K562 (cell line): ENCODE results near the gene SPTA1. TPM values are rescaled to one million over a fixed set of nuclear protein-coding genes. Genes with fewer than 3 reads are reported as not detected.

Experiments
- ATAC-seq: fragments of 200-7000 bp; cut with Tn5 transposase; 3 replicates; pipeline ENCODE4 v1.9.1; 2020; ENCODE audit warnings: moderate library complexity
- BruUV-seq: library from RNA; stranded (reverse); fragments of 400-500 nt; replicated peaks from 2 replicates; lab custom pipeline; 2021; lab: Mats Ljungman, UMichigan
- CTCF ChIA-PET: fragments of 300-600 bp; formaldehyde crosslinking; extraction: SDS; loops from one replicate; lab custom pipeline; 2021; ENCODE audit warnings: low intra/inter-chr PET ratio; lab: Yijun Ruan, JAX
- POLR2A ChIA-PET: fragments of 300-600, 350-650 bp; sonication (Branson Sonifier 250); formaldehyde crosslinking; extraction: SDS; loops from one replicate; lab custom pipeline; 2021; ENCODE audit warnings: antibody characterized with exemption, inconsistent platforms; lab: Yijun Ruan, JAX
- DNase-seq, 4 experiments: peaks; one replicate each; pipeline versions ENCODE4 v3.0.0 to v3.0.0-alpha.2; 2011 to 2018; ENCODE audit warnings: low spot score in 3 of 4, mixed read lengths in 3 of 4; ENCODE audit errors: extremely low read depth in 1 of 4
- FAIRE-seq: peaks from 2 replicates; lab custom pipeline; 2011; peaks lifted over from hg19 to GRCh38; lab: Jason Lieb, UNC
- H2AFZ ChIP-seq: 2 replicates; pipeline ENCODE4 v1.6.0; 2011; ENCODE audit warnings: low read depth, low read length, control low read depth, inconsistent platforms
- H3K27ac ChIP-seq: fragments of 200-600 bp; 3 replicates; pipeline ENCODE4 v1.8.0; 2011; ENCODE audit warnings: low read depth, mild to moderate bottlenecking, control low read depth, inconsistent platforms, low read length, moderate library complexity, mixed read lengths; ENCODE audit errors: extremely low read depth
- H3K27me3 ChIP-seq, 2 experiments: fragments of 300-600 bp in 1 of 2; 2 replicates in 1 of 2; 3 replicates in 1 of 2; pipeline versions ENCODE4 v1.6.0 to v1.8.0; 2011; ENCODE audit warnings: inconsistent platforms in 2 of 2, low read length in 2 of 2, mild to moderate bottlenecking in 1 of 2, mixed read lengths in 1 of 2, moderate library complexity in 1 of 2; ENCODE audit not compliant: control insufficient read depth in 2 of 2, insufficient read depth in 2 of 2
- H3K36me3 ChIP-seq: fragments of 300-600 bp; 3 replicates; pipeline ENCODE4 v1.8.0; 2011; ENCODE audit warnings: mild to moderate bottlenecking, low read length, inconsistent platforms; ENCODE audit not compliant: control insufficient read depth, insufficient read depth
- H3K4me1 ChIP-seq, 2 experiments: fragments of 200-600 bp in 1 of 2; replicated peaks in 1 of 2; 2 replicates in 1 of 2; 3 replicates in 1 of 2; pipeline versions ENCODE4 v1.5.1 to v1.8.0; 2011; ENCODE audit warnings: inconsistent platforms in 2 of 2, low read length in 2 of 2, mild to moderate bottlenecking in 1 of 2, mixed read lengths in 1 of 2, moderate library complexity in 1 of 2; ENCODE audit not compliant: control insufficient read depth in 2 of 2, insufficient read depth in 2 of 2
- H3K4me2 ChIP-seq: 2 replicates; pipeline ENCODE4 v1.6.1; 2011; ENCODE audit warnings: low read length, control low read depth, inconsistent platforms, mixed read lengths; ENCODE audit not compliant: insufficient read depth
- H3K4me3 ChIP-seq: fragments of 200-600 bp; sonication (generic), shearing (Covaris generic); 2 replicates; pipeline ENCODE4 v1.5.1; 2016; ENCODE audit warnings: control low read depth, inconsistent platforms
- H3K79me2 ChIP-seq: fragments of 200-600 bp; 3 replicates; pipeline ENCODE4 v1.8.0; 2011; ENCODE audit warnings: low read length, inconsistent platforms; ENCODE audit not compliant: control insufficient read depth, insufficient read depth
- H3K9ac ChIP-seq, 2 experiments: 2 replicates each; pipeline versions ENCODE4 v1.6.0 to v1.6.1; 2011; ENCODE audit warnings: low read depth in 2 of 2, low read length in 2 of 2, control low read depth in 1 of 2, inconsistent platforms in 1 of 2, mild to moderate bottlenecking in 1 of 2, mixed read lengths in 1 of 2; ENCODE audit not compliant: insufficient read depth in 1 of 2
- H3K9me1 ChIP-seq: one replicate; pipeline ENCODE4 v1.6.0; 2011; ENCODE audit warnings: inconsistent platforms, mild to moderate bottlenecking, low read length, moderate library complexity; ENCODE audit not compliant: control insufficient read depth, insufficient read depth
- H3K9me3 ChIP-seq: replicated peaks from 2 replicates; pipeline ENCODE4 v1.5.1; 2011; ENCODE audit warnings: low read depth, low read length, inconsistent platforms; ENCODE audit not compliant: control insufficient read depth, insufficient read depth
- H4K20me1 ChIP-seq: replicated peaks from 2 replicates; pipeline ENCODE4 v1.6.1; 2011; ENCODE audit warnings: low read length, inconsistent platforms, mixed read lengths; ENCODE audit not compliant: control insufficient read depth, insufficient read depth
- CCAR2 ChIP-seq: fragments of 200-400 bp; formaldehyde crosslinking; IDR thresholded peaks from 2 replicates; pipeline ENCODE4 v1.6.1; 2017; ENCODE audit warnings: mild to moderate bottlenecking, low read depth, low read length
- CREB3 ChIP-seq: fragments of 450-650 bp; conservative IDR thresholded peaks from 2 replicates; pipeline ENCODE4 v1.6.1; 2016; ENCODE audit warnings: missing genetic modification characterization, low read depth, mild to moderate bottlenecking, missing compliant biosample characterization, moderate library complexity
- ELK1 ChIP-seq: sonication (generic); formaldehyde crosslinking; IDR thresholded peaks from 2 replicates; pipeline ENCODE4 v1.8.1; 2022; ENCODE audit warnings: missing genetic modification reagents
- HDAC2 ChIP-seq: fragments of 450-650 bp; IDR thresholded peaks from 2 replicates; pipeline ENCODE4 v1.6.1; 2016; ENCODE audit warnings: mild to moderate bottlenecking
- PTBP1 ChIP-seq: fragments of 200-400 bp; formaldehyde crosslinking; IDR thresholded peaks from 2 replicates; pipeline ENCODE4 v1.6.1; 2017; ENCODE audit warnings: low read depth, low read length
- SMAD4 ChIP-seq: fragments of 250-450 bp; sonication (Bioruptor Pico); conservative IDR thresholded peaks from 2 replicates; pipeline ENCODE4 v1.8.0; 2021; ENCODE audit warnings: inconsistent platforms, mild to moderate bottlenecking, moderate library complexity
- SMARCB1 ChIP-seq: IDR thresholded peaks from 2 replicates; pipeline ENCODE4 v1.6.1; 2011; ENCODE audit warnings: improper control_type of control experiment, low read depth; ENCODE audit not compliant: insufficient read length
- SMARCC2 ChIP-seq: fragments of 450-650 bp; IDR thresholded peaks from 2 replicates; pipeline ENCODE4 v1.6.1; 2017; ENCODE audit warnings: antibody characterized with exemption, moderate library complexity, mild to moderate bottlenecking, low read depth
- SP1 ChIP-seq: sonication (generic); formaldehyde crosslinking; IDR thresholded peaks from 2 replicates; pipeline ENCODE4 v1.8.1; 2022; ENCODE audit warnings: mild to moderate bottlenecking, missing genetic modification reagents
- THRAP3 ChIP-seq: fragments of 450-650 bp; IDR thresholded peaks from 2 replicates; pipeline ENCODE4 v1.6.1; 2016; ENCODE audit warnings: mild to moderate bottlenecking, inconsistent platforms, borderline replicate concordance
- WGBS: fragments of 100-300 bp; shearing (Covaris generic); methylation state at CpG from one replicate; pipeline ENCODE4 v1.1.6; 2016; ENCODE audit warnings: low coverage, mixed read lengths; ENCODE audit not compliant: insufficient coverage; ENCODE audit errors: missing lambda C conversion rate; 5-methylcytosine and 5-hydroxymethylcytosine counted together
- in situ Hi-C: fragments of 300-500 bp; cut with MboI; formaldehyde crosslinking; loops from 4 replicates; pipeline ENCODE4 v1.15.0; 2018; ENCODE audit warnings: inconsistent platforms, mixed read lengths
- intact Hi-C: fragments of 100-400 bp; cut with micrococcal nuclease; formaldehyde crosslinking; loops from 2 replicates; pipeline ENCODE4 v1.14.2; 2022
- polyA plus RNA-seq, 8 experiments: library from polyadenylated mRNA; depleted of rRNA in 4 of 8; stranded (reverse) in 5 of 8; unstranded in 3 of 8; fragments of >200 nt; fragmentation: Nextera tagmentation in 2 of 8; fragmentation: Illumina TruSeq in 1 of 8; extraction: Ambion mirVana in 2 of 8; extraction: Trizol in 1 of 8; gene quantifications; 2 replicates each; pipeline versions ENCODE4 v1.2.1 to v1.2.3, GENCODE V29; 2011 to 2014; ENCODE audit warnings: inconsistent platforms in 1 of 8, missing spikeins in 1 of 8
- total RNA-seq, 7 experiments: library from RNA; depleted of rRNA in 6 of 7; stranded (reverse); fragments of >200 nt in 6 of 7; fragmentation: Illumina TruSeq in 2 of 7; extraction: Trizol in 2 of 7; gene quantifications; 2 replicates each; pipeline versions ENCODE4 v1.2.1 to v1.2.3, GENCODE V29; 2011 to 2021; ENCODE audit warnings: low replicate concordance in 1 of 7
- TF ChIP-seq, protein P1 (sequence below): fragments of 200-400 bp; formaldehyde crosslinking; IDR thresholded peaks from 2 replicates; pipeline ENCODE4 v1.6.1; 2017; ENCODE audit warnings: mild to moderate bottlenecking, low read depth, low read length, moderate library complexity
- TF ChIP-seq, protein P2 (sequence below): fragments of 250-450 bp; sonication (Bioruptor Pico); IDR thresholded peaks from 2 replicates; pipeline ENCODE4 v1.4.0; 2020; ENCODE audit warnings: mild to moderate bottlenecking, moderate library complexity

The SPTA1 gene
- total and polyA plus RNA-seq, 9 of the 15 experiments (the other 6 are each of a cell fraction or from before 2014, with no cell fraction given) = 11.0 to 62.1 (median 45.9) TPM

DNA sequence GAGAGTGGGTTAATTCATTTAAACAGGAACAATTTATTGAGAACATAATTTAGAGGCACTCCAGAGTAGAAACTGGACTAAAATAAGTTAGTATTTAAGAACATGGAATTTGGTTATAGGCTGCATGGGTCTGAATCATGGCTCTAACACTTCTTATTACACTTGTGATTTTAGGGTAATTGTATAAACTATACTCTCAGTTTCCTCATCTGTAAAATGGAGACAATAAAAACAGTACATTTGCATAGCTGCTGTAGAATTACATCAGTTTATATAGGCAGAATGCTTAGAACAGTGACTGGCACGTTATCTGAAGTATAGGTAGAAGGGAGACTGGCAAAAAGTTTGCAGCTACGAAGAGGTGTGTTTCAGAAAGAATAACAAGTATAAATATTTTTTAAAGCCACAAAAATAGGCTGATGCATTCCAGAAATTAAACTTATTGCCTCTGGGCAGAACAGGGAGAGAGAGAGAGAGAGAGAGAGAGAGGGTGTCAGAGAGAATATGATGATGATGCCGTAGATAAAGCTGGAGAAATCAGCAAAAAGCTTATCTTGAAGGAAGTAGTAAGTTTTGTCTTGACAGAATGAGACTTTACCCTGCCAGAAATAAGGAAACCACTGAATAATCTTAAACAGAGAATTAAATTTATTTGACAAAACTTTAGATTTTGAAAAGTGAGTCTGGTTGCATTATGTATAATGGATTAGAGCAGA, 42.2 kb upstream of the SPTA1 start:
- Histone ChIP-seq H2AFZ (peak overlapping the region; percentile 23; the same call in 1 of the 2 replicates), H3K36me3 (no peaks in the 10 kb centered on the region), H4K20me1 (no peaks in the 10 kb centered on the region), H3K4me1 (peaks cover 3 to 33% of the 10 kb centered on the region in 2 experiments; a peak in 3 of 5 replicates), H3K9ac (no peak overlapping the region), H3K9me3 (no peaks in the 10 kb centered on the region), H3K4me2 (no peak overlapping the region), H3K27me3 (no peaks in the 10 kb centered on the region), H3K27ac (no peak overlapping the region), H3K79me2 (no peaks in the 10 kb centered on the region), H3K9me1 (no peaks in the 10 kb centered on the region), H3K4me3 (no peak overlapping the region)
- intact Hi-C loops (no loop called here), in situ Hi-C loops (no loop called here)
- 12% methylated on average over 3 of the region's 3 CpGs for WGBS
- CTCF ChIA-PET = no interaction called here
- BruUV-seq = no TSS peak
- no peak for ATAC-seq
- POLR2A ChIA-PET = interaction anchor here (0.6 to 0.8 kb wide), 4 partner anchors 43 to 58 kb away, joined by 3 to 4 read pairs (median 3); no protein-coding TSS in a partner anchor
- no peak for DNase-seq
- no peak for FAIRE-seq
- no peak for TF ChIP-seq SP1 (CRISPR knock-in tag)
- TF ChIP-seq SMARCB1 = no peak
- TF ChIP-seq HDAC2 = peak; percentile 36; the same call in 1 of the 2 replicates
- TF ChIP-seq SMARCC2 = no peak
- no peak for TF ChIP-seq CREB3 (tag)
- no peak for TF ChIP-seq THRAP3
- no peak for TF ChIP-seq ELK1
- TF ChIP-seq PTBP1 = no peak
- no peak for TF ChIP-seq SMAD4 (CRISPR knock-in tag)
- TF ChIP-seq, protein P1, sequence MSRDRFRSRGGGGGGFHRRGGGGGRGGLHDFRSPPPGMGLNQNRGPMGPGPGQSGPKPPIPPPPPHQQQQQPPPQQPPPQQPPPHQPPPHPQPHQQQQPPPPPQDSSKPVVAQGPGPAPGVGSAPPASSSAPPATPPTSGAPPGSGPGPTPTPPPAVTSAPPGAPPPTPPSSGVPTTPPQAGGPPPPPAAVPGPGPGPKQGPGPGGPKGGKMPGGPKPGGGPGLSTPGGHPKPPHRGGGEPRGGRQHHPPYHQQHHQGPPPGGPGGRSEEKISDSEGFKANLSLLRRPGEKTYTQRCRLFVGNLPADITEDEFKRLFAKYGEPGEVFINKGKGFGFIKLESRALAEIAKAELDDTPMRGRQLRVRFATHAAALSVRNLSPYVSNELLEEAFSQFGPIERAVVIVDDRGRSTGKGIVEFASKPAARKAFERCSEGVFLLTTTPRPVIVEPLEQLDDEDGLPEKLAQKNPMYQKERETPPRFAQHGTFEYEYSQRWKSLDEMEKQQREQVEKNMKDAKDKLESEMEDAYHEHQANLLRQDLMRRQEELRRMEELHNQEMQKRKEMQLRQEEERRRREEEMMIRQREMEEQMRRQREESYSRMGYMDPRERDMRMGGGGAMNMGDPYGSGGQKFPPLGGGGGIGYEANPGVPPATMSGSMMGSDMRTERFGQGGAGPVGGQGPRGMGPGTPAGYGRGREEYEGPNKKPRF = no peak
- TF ChIP-seq, protein P2, sequence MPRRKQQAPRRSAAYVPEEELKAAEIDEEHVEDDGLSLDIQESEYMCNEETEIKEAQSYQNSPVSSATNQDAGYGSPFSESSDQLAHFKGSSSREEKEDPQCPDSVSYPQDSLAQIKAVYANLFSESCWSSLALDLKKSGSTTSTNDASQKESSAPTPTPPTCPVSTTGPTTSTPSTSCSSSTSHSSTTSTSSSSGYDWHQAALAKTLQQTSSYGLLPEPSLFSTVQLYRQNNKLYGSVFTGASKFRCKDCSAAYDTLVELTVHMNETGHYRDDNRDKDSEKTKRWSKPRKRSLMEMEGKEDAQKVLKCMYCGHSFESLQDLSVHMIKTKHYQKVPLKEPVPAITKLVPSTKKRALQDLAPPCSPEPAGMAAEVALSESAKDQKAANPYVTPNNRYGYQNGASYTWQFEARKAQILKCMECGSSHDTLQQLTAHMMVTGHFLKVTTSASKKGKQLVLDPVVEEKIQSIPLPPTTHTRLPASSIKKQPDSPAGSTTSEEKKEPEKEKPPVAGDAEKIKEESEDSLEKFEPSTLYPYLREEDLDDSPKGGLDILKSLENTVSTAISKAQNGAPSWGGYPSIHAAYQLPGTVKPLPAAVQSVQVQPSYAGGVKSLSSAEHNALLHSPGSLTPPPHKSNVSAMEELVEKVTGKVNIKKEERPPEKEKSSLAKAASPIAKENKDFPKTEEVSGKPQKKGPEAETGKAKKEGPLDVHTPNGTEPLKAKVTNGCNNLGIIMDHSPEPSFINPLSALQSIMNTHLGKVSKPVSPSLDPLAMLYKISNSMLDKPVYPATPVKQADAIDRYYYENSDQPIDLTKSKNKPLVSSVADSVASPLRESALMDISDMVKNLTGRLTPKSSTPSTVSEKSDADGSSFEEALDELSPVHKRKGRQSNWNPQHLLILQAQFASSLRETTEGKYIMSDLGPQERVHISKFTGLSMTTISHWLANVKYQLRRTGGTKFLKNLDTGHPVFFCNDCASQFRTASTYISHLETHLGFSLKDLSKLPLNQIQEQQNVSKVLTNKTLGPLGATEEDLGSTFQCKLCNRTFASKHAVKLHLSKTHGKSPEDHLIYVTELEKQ (CRISPR knock-in tag) = no peak
- TF ChIP-seq CCAR2 = no peak
